IMR-90 (cell line): ENCODE results near the gene LGI4. TPM values are rescaled to one million over a fixed set of nuclear protein-coding genes. Genes with fewer than 3 reads are reported as not detected.

ENCODE experiments used
- ATAC-seq: fragments of 200-7000 bp; cut with Tn5 transposase; 2 replicates; pipeline ENCODE4 v1.9.1; 2020; ENCODE audit warnings: low read depth, mild to moderate bottlenecking, moderate library complexity
- BruUV-seq: library from RNA; stranded (reverse); fragments of 400-500 nt; replicated peaks from 2 replicates; lab custom pipeline; 2021; lab: Mats Ljungman, UMichigan
- CTCF ChIA-PET: fragments of 300-600 bp; formaldehyde crosslinking; extraction: SDS; loops from one replicate; lab custom pipeline; 2021; ENCODE audit warnings: antibody characterized with exemption; lab: Yijun Ruan, JAX
- POLR2A ChIA-PET: fragments of 300-600 bp; sonication (Branson Sonifier 250); formaldehyde crosslinking; loops from one replicate; lab custom pipeline; 2022; ENCODE audit warnings: antibody characterized with exemption; ENCODE audit not compliant: unreplicated experiment; lab: Charles Lee
- DNase-seq: peaks from one replicate; pipeline ENCODE4 v3.0.0; 2013
- H2AFZ ChIP-seq: replicated peaks from 2 replicates; pipeline ENCODE3; 2013; ENCODE audit warnings: low read length, mild to moderate bottlenecking; ENCODE audit not compliant: poor library complexity
- H2AK5ac ChIP-seq: 2 replicates; pipeline ENCODE4 v1.6.1; 2013; ENCODE audit warnings: low read depth, low read length, inconsistent platforms
- H2AK9ac ChIP-seq: replicated peaks from 2 replicates; pipeline ENCODE3; 2013; ENCODE audit warnings: mild to moderate bottlenecking, low read depth, low read length, moderate library complexity; ENCODE audit not compliant: poor library complexity
- H2BK120ac ChIP-seq: 2 replicates; pipeline ENCODE4 v1.6.1; 2013; ENCODE audit warnings: low read depth, low read length, inconsistent platforms
- H2BK15ac ChIP-seq: 3 replicates; pipeline ENCODE4 v1.6.1; 2013; ENCODE audit warnings: low read depth, low read length, inconsistent platforms
- H2BK20ac ChIP-seq: 2 replicates; pipeline ENCODE4 v1.6.1; 2013; ENCODE audit warnings: low read depth, mild to moderate bottlenecking, inconsistent platforms, low read length, moderate library complexity
- H2BK5ac ChIP-seq: 2 replicates; pipeline ENCODE4 v1.6.1; 2013; ENCODE audit warnings: mild to moderate bottlenecking, low read depth, low read length, inconsistent platforms; ENCODE audit not compliant: poor library complexity, severe bottlenecking
- H3K14ac ChIP-seq: replicated peaks from 2 replicates; pipeline ENCODE4 v1.6.1; 2013; ENCODE audit warnings: low read depth, low read length, inconsistent platforms
- H3K18ac ChIP-seq: 2 replicates; pipeline ENCODE4 v1.6.1; 2013; ENCODE audit warnings: low read depth, low read length, control low read depth
- H3K23ac ChIP-seq: 2 replicates; pipeline ENCODE4 v1.6.1; 2013; ENCODE audit warnings: low read depth, low read length, inconsistent platforms
- H3K27ac ChIP-seq: 2 replicates; pipeline ENCODE4 v1.5.1; 2013; ENCODE audit warnings: mild to moderate bottlenecking, control low read depth, low read length; ENCODE audit not compliant: insufficient read depth
- H3K27me3 ChIP-seq: 2 replicates; pipeline ENCODE4 v1.6.1; 2013; ENCODE audit warnings: low read length; ENCODE audit not compliant: control insufficient read depth, insufficient read depth
- H3K36me3 ChIP-seq: 2 replicates; pipeline ENCODE4 v1.6.1; 2013; ENCODE audit warnings: low read length, mixed read lengths; ENCODE audit not compliant: control insufficient read depth, insufficient read depth
- H3K4ac ChIP-seq: 2 replicates; pipeline ENCODE4 v1.6.1; 2013; ENCODE audit warnings: low read depth, low read length, inconsistent platforms
- H3K4me1 ChIP-seq: 2 replicates; pipeline ENCODE4 v1.6.1; 2013; ENCODE audit warnings: low read length, mixed read lengths; ENCODE audit not compliant: control insufficient read depth, insufficient read depth
- H3K4me2 ChIP-seq: 2 replicates; pipeline ENCODE4 v1.6.1; 2013; ENCODE audit warnings: low read depth, mild to moderate bottlenecking, control low read depth, low read length, moderate library complexity
- H3K4me3 ChIP-seq: 2 replicates; pipeline ENCODE4 v1.5.1; 2013; ENCODE audit warnings: low read depth, mild to moderate bottlenecking, control low read depth, low read length, moderate library complexity; ENCODE audit not compliant: insufficient read depth
- H3K56ac ChIP-seq: 2 replicates; pipeline ENCODE4 v1.6.1; 2013; ENCODE audit warnings: low read length, inconsistent platforms; ENCODE audit not compliant: insufficient read depth; ENCODE audit errors: extremely low read depth
- H3K79me1 ChIP-seq, 2 experiments: 2 replicates each; pipeline ENCODE4 v1.6.1; 2013; ENCODE audit warnings: low read length in 2 of 2, inconsistent platforms in 1 of 2, low read depth in 1 of 2
- H3K9ac ChIP-seq: 2 replicates; pipeline ENCODE4 v1.6.1; 2013; ENCODE audit warnings: low read depth, low read length, control low read depth
- H3K9me1 ChIP-seq: 2 replicates; pipeline ENCODE4 v1.6.1; 2013; ENCODE audit warnings: low read length, inconsistent platforms; ENCODE audit not compliant: insufficient read depth
- H3K9me3 ChIP-seq: 2 replicates; pipeline ENCODE4 v1.6.1; 2013; ENCODE audit warnings: low read length; ENCODE audit not compliant: control insufficient read depth, insufficient read depth
- H4K20me1 ChIP-seq: 2 replicates; pipeline ENCODE4 v1.6.1; 2013; ENCODE audit warnings: low read length, inconsistent platforms; ENCODE audit not compliant: insufficient read depth
- H4K5ac ChIP-seq: 2 replicates; pipeline ENCODE4 v1.6.1; 2013; ENCODE audit warnings: mild to moderate bottlenecking, low read depth, low read length, control low read depth
- H4K8ac ChIP-seq, 2 experiments: 2 replicates each; pipeline ENCODE4 v1.6.1; 2013; ENCODE audit warnings: low read depth in 2 of 2, low read length in 2 of 2, control low read depth in 1 of 2, inconsistent platforms in 1 of 2
- H4K91ac ChIP-seq: 2 replicates; pipeline ENCODE4 v1.6.1; 2013; ENCODE audit warnings: low read depth, low read length, inconsistent platforms; ENCODE audit not compliant: insufficient read depth
- BHLHE40 ChIP-seq: fragments of 150-350 bp; IDR thresholded peaks from 2 replicates; pipeline ENCODE4 v1.6.1; 2016; ENCODE audit warnings: mild to moderate bottlenecking, low read depth, low read length
- CEBPB ChIP-seq: IDR thresholded peaks from 2 replicates; pipeline ENCODE4 v1.6.1; 2012; ENCODE audit warnings: low read depth, low read length, improper control_type of control experiment
- MXI1 ChIP-seq: IDR thresholded peaks from 2 replicates; pipeline ENCODE4 v1.6.1; 2012; ENCODE audit warnings: low read depth, mild to moderate bottlenecking, low read length, moderate library complexity, borderline replicate concordance
- NFE2L2 ChIP-seq: fragments of 150-350 bp; IDR thresholded peaks from 2 replicates; pipeline ENCODE4 v1.6.1; 2016; ENCODE audit warnings: low read depth, mild to moderate bottlenecking, low read length
- POLR2A ChIP-seq: IDR thresholded peaks from 2 replicates; pipeline ENCODE4 v1.6.1; 2012; ENCODE audit warnings: mild to moderate bottlenecking, low read depth, low read length
- RCOR1 ChIP-seq: IDR thresholded peaks from 2 replicates; pipeline ENCODE4 v1.6.1; 2012; ENCODE audit warnings: mild to moderate bottlenecking, low read length, improper control_type of control experiment; ENCODE audit not compliant: insufficient replicate concordance
- RFX5 ChIP-seq: IDR thresholded peaks from 2 replicates; pipeline ENCODE4 v1.8.0; 2012; ENCODE audit warnings: low read depth, mild to moderate bottlenecking, low read length, moderate library complexity
- SMC3 ChIP-seq: fragments of 150-350 bp; IDR thresholded peaks from 2 replicates; pipeline ENCODE4 v1.6.1; 2016; ENCODE audit warnings: low read depth, mild to moderate bottlenecking, antibody characterized with exemption, low read length, moderate library complexity
- WGBS, 2 experiments: methylation state at CpG; one replicate each; pipeline versions ENCODE4 v1.1.5 to v1.1.7; 2013; ENCODE audit warnings: missing lambda C conversion rate in 2 of 2; ENCODE audit not compliant: insufficient read length in 1 of 2; ENCODE audit errors: extremely low coverage in 2 of 2; 5-methylcytosine and 5-hydroxymethylcytosine counted together
- dilution Hi-C: fragments of 300-500 bp; cut with HindIII; formaldehyde crosslinking; loops from one replicate; pipeline ENCODE4 v1.14.3; 2018; ENCODE audit warnings: low sequenced_read_pairs; ENCODE audit not compliant: unreplicated experiment
- in situ Hi-C: fragments of 300-500 bp; cut with MboI; formaldehyde crosslinking; loops from 3 replicates; pipeline ENCODE4 v1.14.3; 2019; ENCODE audit warnings: low sequenced_read_pairs, inconsistent platforms, mixed read lengths
- intact Hi-C: fragments of 100-400 bp; cut with micrococcal nuclease; formaldehyde crosslinking; loops from 2 replicates; pipeline ENCODE4 v1.10.0; 2022
- polyA plus RNA-seq, 3 experiments: library from polyadenylated mRNA; depleted of rRNA; stranded (reverse); fragments of >200 nt; gene quantifications; 2 replicates each; pipeline ENCODE4 v1.2.3, GENCODE V29; 2012; ENCODE audit warnings: low replicate concordance in 1 of 3
- total RNA-seq: library from RNA; depleted of rRNA; stranded (reverse); fragments of >200 nt; gene quantifications from 2 replicates; pipeline ENCODE4 v1.2.3, GENCODE V29; 2012
- TF ChIP-seq, protein P1 (sequence below): fragments of 150-350 bp; IDR thresholded peaks from 2 replicates; pipeline ENCODE4 v1.6.1; 2017; ENCODE audit warnings: mild to moderate bottlenecking, antibody characterized with exemption, low read length, low read depth

Gene LGI4
- total and polyA plus RNA-seq, 2 of the 4 experiments (the other 2 are of a cell fraction) = 0.10 TPM; not detected in 1

DNA sequence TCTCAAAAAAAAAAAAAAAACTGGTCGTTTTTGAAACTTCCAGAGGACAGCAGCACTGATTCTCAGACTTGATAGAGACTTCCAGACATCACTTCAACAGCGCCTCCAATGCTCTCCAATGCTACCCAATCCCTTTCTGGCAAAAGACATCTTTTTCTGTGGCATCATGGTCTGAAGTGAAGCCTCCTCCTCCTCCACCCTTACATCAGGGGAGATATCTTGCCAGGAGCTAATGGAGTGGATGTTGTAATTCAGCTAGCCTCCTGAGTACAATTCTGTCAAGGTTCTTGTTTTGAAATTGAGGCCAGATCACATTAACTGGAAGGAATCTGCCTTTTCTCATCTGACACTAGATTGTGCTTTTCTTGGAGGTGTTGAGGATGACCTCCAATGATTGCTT lies 43.8 kb upstream of the LGI4 start:
- Histone ChIP-seq H3K14ac (no peak overlapping the region), H2AK5ac (no peak overlapping the region), H2AFZ (no peak overlapping the region), H2BK120ac (no peak overlapping the region), H3K23ac (no peak overlapping the region), H4K5ac (no peak overlapping the region), H4K8ac (no peak overlapping the region), H3K79me1 (no peaks in the 10 kb centered on the region), H3K56ac (no peak overlapping the region), H3K18ac (no peak overlapping the region), H3K27me3 (peaks cover 2% of the 10 kb centered on the region; the same call in 1 of the 2 replicates), H3K4me2 (no peak overlapping the region), H2BK5ac (no peak overlapping the region), H2BK15ac (no peak overlapping the region), H3K4ac (no peak overlapping the region), H3K4me1 (no peaks in the 10 kb centered on the region), H3K4me3 (no peak overlapping the region), H4K20me1 (no peaks in the 10 kb centered on the region), H3K9ac (no peak overlapping the region), H4K91ac (no peak overlapping the region), H2AK9ac (no peak overlapping the region), H3K9me3 (no peaks in the 10 kb centered on the region; the same call in 1 of the 2 replicates), H3K36me3 (no peaks in the 10 kb centered on the region), H2BK20ac (no peak overlapping the region), H3K27ac (no peak overlapping the region), H3K9me1 (no peaks in the 10 kb centered on the region)
- ChIA-PET CTCF (no interaction called here), POLR2A (no interaction called here)
- no CpG with 5 or more reads among the region's 2 CpGs for WGBS, 2 experiments
- no peak for DNase-seq
- intact Hi-C loops (no loop called here), in situ Hi-C loops (no loop called here), dilution Hi-C loops (no loop called here)
- TF ChIP-seq RCOR1 (no peak), NFE2L2 (no peak), BHLHE40 (no peak), CEBPB (no peak), SMC3 (no peak), MXI1 (no peak), RFX5 (no peak), POLR2A (no peak)
- TF ChIP-seq, protein P1, sequence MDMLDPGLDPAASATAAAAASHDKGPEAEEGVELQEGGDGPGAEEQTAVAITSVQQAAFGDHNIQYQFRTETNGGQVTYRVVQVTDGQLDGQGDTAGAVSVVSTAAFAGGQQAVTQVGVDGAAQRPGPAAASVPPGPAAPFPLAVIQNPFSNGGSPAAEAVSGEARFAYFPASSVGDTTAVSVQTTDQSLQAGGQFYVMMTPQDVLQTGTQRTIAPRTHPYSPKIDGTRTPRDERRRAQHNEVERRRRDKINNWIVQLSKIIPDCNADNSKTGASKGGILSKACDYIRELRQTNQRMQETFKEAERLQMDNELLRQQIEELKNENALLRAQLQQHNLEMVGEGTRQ = no peak
- no TSS peak for BruUV-seq
- ATAC-seq = no peak
